IPS-18c (cell line): ENCODE results near the gene GGA1.
"Not testable (repeated sequence)": the region's sequence is repeated elsewhere in the genome, so short reads cannot be mapped to it uniquely, and the experiment has no call there.

ENCODE experiments used
- H3K4me3 ChIP-seq: 2 replicates; pipeline ENCODE4 v1.7.0; 2013; ENCODE audit warnings: low read depth, mild to moderate bottlenecking, low read length, moderate library complexity; ENCODE audit not compliant: insufficient read depth
- H3K9me3 ChIP-seq: one replicate; pipeline ENCODE4 v1.6.1; 2013; ENCODE audit warnings: mild to moderate bottlenecking, low read length, moderate library complexity; ENCODE audit not compliant: control insufficient read depth, insufficient read depth

Gene GGA1

GRCh38 chr22:37656583-37656982 lies 47.9 kb downstream of the GGA1 start:
- H3K9me3 ChIP-seq, H3K4me3 ChIP-seq: not testable (repeated sequence)

- Histone ChIP-seq H3K9me3 (no peaks in the 10 kb centered on the region), H3K4me3 (peak overlapping the region; percentile 52)
Observed at GRCh38 chr22:37657590-37658132, 49.0 kb downstream of the GGA1 start.

GRCh38 chr22:37658133-37659065 lies 49.8 kb downstream of the GGA1 start, which contains the start of gene PDXP:
PDXP (plus strand) TSS chr22:37658723; CDS start chr22:37658783, 60 bp downstream.
- H3K4me3 ChIP-seq, result peak within 1 kb of the TSS; percentile 81
- no peaks in the 10 kb centered on the region for H3K9me3 ChIP-seq

DNA sequence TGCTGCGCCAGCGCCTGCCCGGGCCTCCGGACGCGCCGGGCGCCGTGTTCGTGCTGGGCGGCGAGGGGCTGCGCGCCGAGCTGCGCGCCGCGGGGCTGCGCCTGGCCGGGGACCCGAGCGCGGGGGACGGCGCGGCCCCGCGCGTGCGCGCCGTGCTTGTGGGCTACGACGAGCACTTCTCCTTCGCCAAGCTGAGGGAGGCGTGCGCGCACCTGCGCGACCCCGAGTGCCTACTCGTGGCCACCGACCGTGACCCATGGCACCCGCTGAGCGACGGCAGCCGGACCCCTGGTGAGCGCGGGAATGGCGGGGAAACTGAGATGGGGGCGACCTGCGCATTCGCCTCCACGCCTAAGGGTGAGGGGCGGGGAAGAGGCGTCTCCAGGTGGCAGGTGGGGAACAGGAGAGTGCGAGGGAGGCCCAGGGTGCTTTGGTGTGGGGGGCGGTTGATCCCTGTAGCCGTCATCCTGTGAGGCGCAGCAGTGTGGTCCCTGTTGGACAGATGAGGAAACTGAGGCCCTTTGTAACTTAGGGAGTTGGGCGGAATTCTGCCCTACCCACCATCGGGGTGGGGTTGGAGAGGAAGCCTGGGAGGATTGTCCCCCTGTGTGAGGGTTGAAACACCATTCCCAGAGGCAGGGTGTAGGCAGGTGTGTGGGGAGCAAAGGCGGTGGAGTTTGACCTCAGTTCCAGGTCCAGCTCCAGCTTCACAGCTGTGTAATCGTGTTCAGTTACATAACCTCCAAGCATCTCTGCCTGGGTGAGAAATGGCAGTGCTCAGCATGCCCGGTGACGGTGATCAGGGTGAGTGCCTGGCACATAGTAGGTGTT lies 50.6 kb downstream of the GGA1 start:
- H3K4me3 ChIP-seq, result peak overlapping the region; percentile 81
- no peaks in the 10 kb centered on the region for H3K9me3 ChIP-seq

DNA sequence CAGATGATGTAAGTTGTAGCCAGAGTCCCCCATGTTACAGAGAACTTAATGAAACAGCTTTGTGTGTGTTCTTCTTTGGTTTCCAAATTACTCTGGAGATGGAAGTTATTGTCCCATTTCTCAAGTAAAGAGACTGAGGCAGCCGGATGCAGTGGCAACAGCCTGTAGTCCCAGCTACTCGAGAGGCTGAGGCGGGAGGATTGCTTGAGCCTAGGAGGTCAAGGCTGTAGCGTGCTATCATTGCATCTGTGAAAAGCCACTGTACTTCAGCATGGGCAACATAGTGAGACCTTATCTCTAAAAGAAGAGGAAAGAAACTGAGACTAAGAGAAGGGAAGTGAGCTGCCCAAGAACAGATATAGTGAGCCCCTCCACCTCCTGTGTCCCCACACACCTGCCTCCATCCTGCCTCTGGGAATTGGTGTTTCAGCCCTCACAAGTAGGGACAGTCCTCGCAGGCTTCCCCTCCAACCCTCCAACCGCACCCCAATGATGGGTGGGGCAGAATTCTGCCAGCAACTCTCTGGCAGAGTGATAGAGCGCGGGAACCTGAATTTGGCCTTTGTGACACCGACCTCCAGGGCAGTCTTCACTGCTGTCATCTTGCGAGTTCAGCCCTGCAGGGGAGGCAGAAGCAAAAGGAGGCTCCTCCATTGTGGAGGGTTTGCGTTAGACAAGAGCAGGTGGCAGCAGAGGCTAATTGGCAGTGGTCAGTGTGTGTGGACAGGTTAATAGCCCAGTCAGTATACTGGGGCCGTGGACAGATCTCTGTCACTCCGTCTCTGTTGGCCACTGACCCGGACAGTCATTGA lies 51.5 kb downstream of the GGA1 start:
- H3K4me3 ChIP-seq, result peak overlapping the region; percentile 81
- H3K9me3 ChIP-seq, result no peaks in the 10 kb centered on the region

DNA sequence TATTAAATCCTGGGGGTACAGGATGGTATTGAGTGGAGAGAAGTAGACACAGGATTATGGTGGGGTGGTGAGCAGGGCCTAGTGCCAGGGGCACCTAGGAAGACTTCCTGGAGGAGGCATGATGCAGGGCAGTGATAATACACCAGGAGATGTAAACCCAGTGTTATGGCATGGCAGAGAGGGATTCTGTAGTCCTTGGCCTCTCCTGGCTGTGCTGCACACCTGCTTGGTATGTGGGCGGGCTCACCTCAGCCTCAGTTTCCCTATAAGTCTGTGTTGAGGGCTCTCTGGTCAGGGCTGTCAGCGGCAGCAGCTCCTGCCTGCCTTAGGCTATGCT lies 52.0 kb downstream of the GGA1 start:
- Histone ChIP-seq H3K4me3 (no peak overlapping the region), H3K9me3 (no peaks in the 10 kb centered on the region)

GRCh38 chr22:37661160-37661924 lies 52.7 kb downstream of the GGA1 start:
- H3K4me3 ChIP-seq, result no peak overlapping the region
- no peaks in the 10 kb centered on the region for H3K9me3 ChIP-seq

- Histone ChIP-seq H3K4me3 (no peak overlapping the region), H3K9me3 (no peaks in the 10 kb centered on the region)
Observed at GRCh38 chr22:37662039-37662438, 53.4 kb downstream of the GGA1 start.

GRCh38 chr22:37663521-37664140 lies 55.0 kb downstream of the GGA1 start:
- no peak overlapping the region for H3K4me3 ChIP-seq
- H3K9me3 ChIP-seq, result no peaks in the 10 kb centered on the region

DNA sequence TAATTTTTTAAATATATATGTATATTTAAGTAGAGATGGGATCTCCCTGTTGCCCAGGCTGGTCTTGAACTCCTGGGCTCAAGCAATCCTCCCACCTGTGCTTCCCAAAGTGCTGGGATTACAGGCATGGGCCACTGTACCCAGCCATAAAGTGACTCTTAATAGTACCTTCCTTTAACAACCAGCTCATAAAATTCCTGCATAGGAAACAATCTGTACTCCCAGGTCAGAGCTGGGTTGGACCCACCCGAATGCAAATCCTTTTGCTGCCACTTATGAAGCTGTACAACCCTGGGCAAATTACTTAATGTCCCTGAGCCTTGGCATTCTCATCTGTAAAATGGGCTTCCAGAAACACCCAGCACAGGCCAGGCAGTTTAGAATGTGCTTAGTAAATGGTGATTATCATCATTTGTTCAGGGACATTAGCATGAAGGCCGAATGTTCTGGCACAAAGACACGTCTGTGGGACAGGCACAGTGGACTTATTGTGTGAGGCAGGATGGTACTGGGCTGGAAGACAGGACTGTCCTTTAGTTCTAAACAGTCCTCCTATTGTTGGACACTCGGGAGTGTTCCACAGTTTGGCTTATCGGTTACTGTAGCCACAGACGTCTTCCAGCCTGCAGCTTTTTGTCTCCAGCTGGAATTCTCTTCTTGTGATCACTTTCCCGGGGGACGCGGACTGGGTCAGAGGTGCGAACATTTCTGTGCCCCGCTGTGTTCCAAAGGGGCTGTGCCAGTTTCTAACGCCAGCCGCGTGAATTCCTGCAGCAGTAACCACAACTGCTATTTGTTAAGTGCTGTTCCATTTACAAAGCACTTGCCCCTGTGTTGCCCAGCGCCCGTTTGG lies 55.8 kb downstream of the GGA1 start:
- H3K4me3 ChIP-seq, result no peak overlapping the region

GRCh38 chr22:37665487-37665886 lies 56.9 kb downstream of the GGA1 start:
- Histone ChIP-seq H3K4me3 (no peak overlapping the region), H3K9me3 (no peaks in the 10 kb centered on the region)

More for the DNA sequence above, 55.8 kb downstream of the GGA1 start:
- no peaks in the 10 kb centered on the region for H3K9me3 ChIP-seq

- Histone ChIP-seq H3K9me3 (no peaks in the 10 kb centered on the region), H3K4me3 (no peak overlapping the region)
Observed at GRCh38 chr22:37669586-37669985, 61.0 kb downstream of the GGA1 start.

DNA sequence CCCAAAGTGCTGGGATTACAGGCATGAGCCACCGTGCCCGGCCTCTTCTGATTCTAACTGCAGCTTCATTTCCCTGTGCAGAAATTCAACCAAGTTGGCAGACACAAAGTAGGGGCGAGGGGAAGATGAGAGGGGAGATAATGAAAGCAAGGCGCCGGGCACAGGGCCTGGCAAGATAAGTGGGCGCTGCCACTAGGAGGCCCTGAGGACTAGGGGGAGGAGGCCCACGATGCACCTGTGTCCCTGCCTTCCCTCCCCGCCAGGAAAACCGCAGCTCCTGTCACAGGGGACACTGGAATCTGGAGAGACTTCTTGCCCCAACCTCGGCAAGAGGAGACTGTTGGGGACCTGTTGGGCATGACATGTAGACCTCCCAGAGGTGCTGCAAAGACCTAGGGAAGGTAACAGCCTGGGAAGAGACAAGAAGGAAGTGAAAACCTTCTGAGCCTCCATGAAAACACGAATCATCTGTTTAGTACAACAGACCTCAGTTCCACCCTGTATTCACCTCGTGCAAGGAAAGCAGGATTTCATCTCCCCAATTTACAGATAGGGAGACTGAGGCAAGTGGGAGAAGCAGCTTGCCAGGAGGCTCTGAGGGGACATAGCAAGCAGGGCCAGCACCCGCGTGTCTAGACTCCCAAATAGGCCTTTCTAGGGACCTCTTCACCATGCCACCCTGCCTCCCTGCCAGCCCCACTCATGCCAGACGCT lies 63.7 kb downstream of the GGA1 start:
- Histone ChIP-seq H3K9me3 (no peaks in the 10 kb centered on the region), H3K4me3 (no peak overlapping the region)

DNA sequence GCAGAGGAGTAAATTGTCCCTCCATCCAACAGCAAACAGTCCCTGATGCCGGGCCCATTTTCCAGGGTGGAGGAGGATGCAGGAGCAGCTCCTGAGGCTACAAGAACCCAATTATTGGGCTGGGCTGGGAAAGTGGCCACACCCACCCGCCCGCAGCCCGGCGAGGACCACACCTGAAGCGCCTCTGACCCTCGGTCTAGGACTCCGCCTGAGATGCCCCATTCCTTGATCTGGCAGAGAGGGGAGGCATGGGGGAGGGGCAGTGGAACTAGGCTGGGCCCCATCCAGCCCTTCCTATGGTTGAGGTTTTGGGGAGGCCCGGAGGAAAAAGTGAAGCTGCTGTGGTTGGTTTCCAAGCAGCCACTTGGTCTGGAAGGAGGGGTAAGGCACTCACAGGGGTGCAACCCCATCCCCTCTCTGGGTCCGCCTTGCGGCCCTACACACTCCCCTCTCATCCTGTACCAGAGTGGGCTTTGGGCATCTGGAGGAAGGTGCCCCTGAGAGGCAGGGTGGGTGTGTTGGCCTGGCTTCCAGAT lies 64.4 kb downstream of the GGA1 start:
- Histone ChIP-seq H3K9me3 (no peaks in the 10 kb centered on the region), H3K4me3 (no peak overlapping the region)
